ENCODE measurements around the gene WDR75.
A peak's percentile ranks its signal among the peaks of the same experiment; 100 is the strongest.

WDR75 gene

DNA sequence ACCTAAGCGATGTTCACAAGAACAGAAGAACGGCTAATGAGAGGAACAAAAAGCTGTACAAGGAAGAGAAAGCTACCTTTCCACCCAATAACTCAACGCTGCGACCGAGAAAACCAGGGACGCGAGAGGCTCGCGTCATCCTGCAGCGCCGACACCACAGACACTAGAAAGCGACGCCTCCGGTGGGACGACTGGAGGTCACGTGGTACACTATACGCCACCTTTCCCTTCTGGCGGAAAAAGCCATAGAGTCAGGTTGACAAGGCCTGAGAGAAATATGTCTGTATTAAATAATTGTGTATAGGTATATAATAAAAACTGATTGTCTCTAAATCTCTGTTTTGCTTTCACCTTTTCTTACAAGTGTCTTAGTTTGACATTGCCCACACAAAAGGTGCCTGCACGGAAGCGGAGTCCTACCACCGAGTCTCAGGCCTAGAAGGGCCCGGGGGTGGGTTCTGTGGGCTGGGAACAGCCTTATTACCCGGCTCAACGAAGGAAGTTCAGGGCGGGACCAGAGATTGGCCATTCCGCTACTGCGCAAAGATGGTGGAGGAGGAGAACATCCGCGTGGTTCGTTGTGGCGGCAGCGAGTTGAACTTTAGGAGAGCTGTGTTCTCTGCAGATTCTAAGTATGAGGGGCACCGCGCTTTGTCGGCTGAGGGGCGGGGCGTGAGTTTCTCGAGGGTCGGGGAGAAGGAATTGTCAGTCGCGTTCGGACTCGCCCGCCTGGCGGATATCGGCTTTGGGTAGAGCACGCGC, at the start of gene WDR75:
WDR75 (plus strand) TSS at position 528 of the 762 bp plus-strand sequence; CDS start at position 547, 19 bp downstream.
- peaks cover 39% of the 10 kb centered on the region for H3K4me1 ChIP-seq (ENCODE audit: insufficient read depth, low read length)
- DNase-seq: peak; percentile 93
- H3K4me2 ChIP-seq (ENCODE audit: insufficient read depth, low read length): peak within 1 kb of the TSS; percentile 71
- peak within 1 kb of the TSS; percentile 55 to 80 for H3K4me3 ChIP-seq (ENCODE audit: low read depth in 1 of 2, low read length in 2 of 2)
- peak within 1 kb of the TSS; percentile 77 for H3K9ac ChIP-seq (ENCODE audit: low read depth, low read length)
- no peaks in the 10 kb centered on the region for H3K27me3 ChIP-seq (ENCODE audit: insufficient read depth, low read length, poor library complexity)
- peaks cover 49% of the 10 kb centered on the region for H3K79me2 ChIP-seq (ENCODE audit: insufficient read depth, low read length)
- peak within 1 kb of the TSS; percentile 90 for H2AFZ ChIP-seq (ENCODE audit: low read depth, low read length)
- peak within 1 kb of the TSS; percentile 85 for H3K27ac ChIP-seq (ENCODE audit: low read length)
- no peak for TF ChIP-seq EZH2 (IDR thresholded peaks at IDR 0.05; ENCODE audit: borderline replicate concordance, low read depth, low read length, severe bottlenecking)
- TF ChIP-seq, protein P1, sequence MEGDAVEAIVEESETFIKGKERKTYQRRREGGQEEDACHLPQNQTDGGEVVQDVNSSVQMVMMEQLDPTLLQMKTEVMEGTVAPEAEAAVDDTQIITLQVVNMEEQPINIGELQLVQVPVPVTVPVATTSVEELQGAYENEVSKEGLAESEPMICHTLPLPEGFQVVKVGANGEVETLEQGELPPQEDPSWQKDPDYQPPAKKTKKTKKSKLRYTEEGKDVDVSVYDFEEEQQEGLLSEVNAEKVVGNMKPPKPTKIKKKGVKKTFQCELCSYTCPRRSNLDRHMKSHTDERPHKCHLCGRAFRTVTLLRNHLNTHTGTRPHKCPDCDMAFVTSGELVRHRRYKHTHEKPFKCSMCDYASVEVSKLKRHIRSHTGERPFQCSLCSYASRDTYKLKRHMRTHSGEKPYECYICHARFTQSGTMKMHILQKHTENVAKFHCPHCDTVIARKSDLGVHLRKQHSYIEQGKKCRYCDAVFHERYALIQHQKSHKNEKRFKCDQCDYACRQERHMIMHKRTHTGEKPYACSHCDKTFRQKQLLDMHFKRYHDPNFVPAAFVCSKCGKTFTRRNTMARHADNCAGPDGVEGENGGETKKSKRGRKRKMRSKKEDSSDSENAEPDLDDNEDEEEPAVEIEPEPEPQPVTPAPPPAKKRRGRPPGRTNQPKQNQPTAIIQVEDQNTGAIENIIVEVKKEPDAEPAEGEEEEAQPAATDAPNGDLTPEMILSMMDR (IDR thresholded peaks at IDR 0.05; ENCODE audit: borderline replicate concordance, extremely low read depth, low read length, poor library complexity, severe bottlenecking): no peak
- peaks cover 16% of the 10 kb centered on the region; the same call in 1 of the 2 replicates for H3K36me3 ChIP-seq (ENCODE audit: insufficient read depth, low read length)
- peak; percentile 96 for ATAC-seq (ENCODE audit: insufficient read depth, low read depth)
- no peaks in the 10 kb centered on the region for H3K9me3 ChIP-seq (ENCODE audit: insufficient read depth, low read length, severe bottlenecking)
- H4K20me1 ChIP-seq (ENCODE audit: insufficient read depth, low read length): peaks cover 16% of the 10 kb centered on the region; the same call in 1 of the 2 replicates

DNA sequence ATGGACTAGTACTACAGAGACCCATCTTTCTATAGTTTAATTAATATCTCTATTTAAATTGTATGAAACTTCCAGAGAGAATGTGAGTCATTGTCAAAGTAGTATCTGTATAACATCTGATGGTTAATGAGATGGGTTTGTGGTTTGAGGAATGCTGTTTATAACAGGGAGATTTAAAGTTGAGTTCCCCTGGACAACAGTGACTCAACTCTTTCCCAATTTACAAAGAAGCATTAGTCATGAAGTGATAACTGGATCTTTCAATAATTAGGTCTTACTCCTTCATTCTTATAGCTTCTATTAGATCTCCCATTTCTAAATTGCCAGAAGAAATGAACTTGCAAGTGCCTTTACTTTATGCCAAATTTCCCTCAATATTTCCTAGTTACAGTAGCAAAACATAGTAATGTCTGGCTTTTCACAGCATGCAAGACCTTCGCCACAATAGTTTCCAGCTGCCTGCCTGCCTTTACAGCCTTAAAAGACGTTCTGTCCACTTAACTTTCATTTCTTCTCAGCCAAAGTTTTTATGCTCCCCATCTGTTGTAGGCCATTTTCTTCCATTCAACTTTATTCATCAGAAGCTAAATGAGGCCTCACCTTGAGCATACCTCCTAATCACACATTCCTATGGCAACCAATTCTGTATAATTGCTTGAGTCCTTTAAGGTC, 47.7 kb upstream of the WDR75 start:
- Histone ChIP-seq H3K27ac (ENCODE audit: low read length) (no peak overlapping the region), H3K4me2 (ENCODE audit: insufficient read depth, low read length) (no peak overlapping the region)
- DNase-seq: no peak

DNA sequence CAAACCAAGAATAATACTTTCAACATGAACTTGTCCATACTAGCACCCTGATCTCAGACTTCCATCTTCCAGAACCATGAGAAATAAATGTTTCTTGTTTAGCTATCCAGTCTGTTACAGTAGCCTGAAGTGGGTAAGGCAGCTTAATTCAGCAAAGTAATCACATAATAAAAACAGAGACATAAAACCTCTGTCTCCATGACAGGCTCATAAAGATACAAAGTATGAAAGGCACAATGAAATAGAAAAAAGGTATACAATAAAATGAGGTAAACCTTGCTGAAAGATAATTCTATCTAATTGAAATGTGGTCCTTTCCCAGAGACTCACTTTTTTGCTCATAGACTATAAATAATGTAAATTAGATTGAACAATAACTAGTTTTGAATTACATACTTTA, 46.7 kb upstream of the WDR75 start:
- Histone ChIP-seq H4K20me1 (ENCODE audit: insufficient read depth, low read length) (no peaks in the 10 kb centered on the region), H3K27me3 (ENCODE audit: insufficient read depth, low read length, poor library complexity) (no peaks in the 10 kb centered on the region), H3K9ac (ENCODE audit: low read depth, low read length) (no peak overlapping the region), H3K4me3 (ENCODE audit: low read depth in 1 of 2, low read length in 2 of 2) (no peak overlapping the region), H3K4me1 (ENCODE audit: insufficient read depth, low read length) (no peaks in the 10 kb centered on the region), H3K27ac (ENCODE audit: low read length) (no peak overlapping the region), H2AFZ (ENCODE audit: low read depth, low read length) (no peak overlapping the region), H3K79me2 (ENCODE audit: insufficient read depth, low read length) (no peaks in the 10 kb centered on the region), H3K9me3 (ENCODE audit: insufficient read depth, low read length, severe bottlenecking) (no peaks in the 10 kb centered on the region), H3K36me3 (ENCODE audit: insufficient read depth, low read length) (no peaks in the 10 kb centered on the region), H3K4me2 (ENCODE audit: insufficient read depth, low read length) (no peak overlapping the region)
- DNase-seq: no peak
- TF ChIP-seq EZH2 (IDR thresholded peaks at IDR 0.05; ENCODE audit: borderline replicate concordance, low read depth, low read length, severe bottlenecking): no peak
- TF ChIP-seq, protein P1 (IDR thresholded peaks at IDR 0.05; ENCODE audit: borderline replicate concordance, extremely low read depth, low read length, poor library complexity, severe bottlenecking): no peak
- no peak for ATAC-seq (ENCODE audit: insufficient read depth, low read depth)

More for the DNA sequence above, 47.7 kb upstream of the WDR75 start:
- no peaks in the 10 kb centered on the region for H3K27me3 ChIP-seq (ENCODE audit: insufficient read depth, low read length, poor library complexity)
- no peak overlapping the region for H2AFZ ChIP-seq (ENCODE audit: low read depth, low read length)
- ATAC-seq (ENCODE audit: insufficient read depth, low read depth): no peak
- no peak for TF ChIP-seq EZH2 (IDR thresholded peaks at IDR 0.05; ENCODE audit: borderline replicate concordance, low read depth, low read length, severe bottlenecking)
- TF ChIP-seq, protein P1 (IDR thresholded peaks at IDR 0.05; ENCODE audit: borderline replicate concordance, extremely low read depth, low read length, poor library complexity, severe bottlenecking): no peak
- H3K4me3 ChIP-seq (ENCODE audit: low read depth in 1 of 2, low read length in 2 of 2): no peak overlapping the region
- H3K36me3 ChIP-seq (ENCODE audit: insufficient read depth, low read length): no peaks in the 10 kb centered on the region
- H3K9me3 ChIP-seq (ENCODE audit: insufficient read depth, low read length, severe bottlenecking): no peaks in the 10 kb centered on the region
- no peaks in the 10 kb centered on the region for H4K20me1 ChIP-seq (ENCODE audit: insufficient read depth, low read length)
- no peaks in the 10 kb centered on the region for H3K79me2 ChIP-seq (ENCODE audit: insufficient read depth, low read length)
- no peak overlapping the region for H3K9ac ChIP-seq (ENCODE audit: low read depth, low read length)
- H3K4me1 ChIP-seq (ENCODE audit: insufficient read depth, low read length): no peaks in the 10 kb centered on the region
